ENCODE measurements around the gene CLDN11.
A peak's percentile ranks its signal among the peaks of the same experiment; 100 is the strongest.

CLDN11 gene

DNA sequence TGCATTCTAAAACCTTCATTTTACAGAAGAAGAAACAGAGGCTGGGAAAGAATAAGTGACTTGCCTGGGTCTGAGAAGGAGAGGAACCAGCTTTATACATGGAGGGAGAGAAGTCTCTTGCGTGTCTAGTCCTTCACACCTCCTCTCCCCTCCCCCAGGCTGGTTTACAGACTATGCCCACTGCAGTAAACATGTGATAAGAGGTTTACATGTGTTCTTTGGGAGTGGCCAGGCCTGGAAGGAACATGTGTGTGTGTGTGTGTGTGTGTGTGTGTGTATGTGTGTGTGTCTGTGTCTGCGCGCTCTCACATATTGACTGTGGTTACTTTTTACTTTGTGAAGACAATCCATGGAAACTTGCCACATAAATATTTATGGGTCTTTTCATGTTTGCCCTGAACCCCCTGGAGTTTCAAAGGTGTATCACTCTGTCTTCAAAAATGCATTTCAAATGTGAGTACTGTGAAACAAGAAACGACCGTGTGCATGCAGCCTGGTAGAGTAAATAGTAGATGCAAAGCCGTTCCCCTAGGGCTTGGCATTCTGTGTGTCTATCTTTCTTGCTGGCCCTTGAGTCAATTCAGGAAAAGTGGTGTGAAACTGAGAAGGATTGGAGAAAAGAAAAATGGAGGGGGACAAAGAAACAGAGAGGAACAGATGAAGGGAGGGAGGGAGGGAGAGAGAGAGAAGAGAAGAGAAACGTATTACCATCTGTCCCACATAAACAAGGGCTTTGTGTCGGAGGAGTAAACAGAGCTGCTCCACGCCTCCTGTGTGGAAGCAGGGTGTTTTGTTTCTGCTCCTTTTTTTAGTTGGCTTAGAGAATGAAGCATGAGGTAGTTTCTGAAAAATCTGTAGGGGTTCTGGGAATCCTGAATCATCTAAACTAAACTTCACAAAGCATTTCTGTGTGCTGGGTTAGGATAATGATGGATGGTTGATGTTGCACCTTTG is 51.7 kb downstream of the CLDN11 start:
- DNase-seq: peak in 7 of 14 donors; percentile 23 to 82 (median 38)

DNA sequence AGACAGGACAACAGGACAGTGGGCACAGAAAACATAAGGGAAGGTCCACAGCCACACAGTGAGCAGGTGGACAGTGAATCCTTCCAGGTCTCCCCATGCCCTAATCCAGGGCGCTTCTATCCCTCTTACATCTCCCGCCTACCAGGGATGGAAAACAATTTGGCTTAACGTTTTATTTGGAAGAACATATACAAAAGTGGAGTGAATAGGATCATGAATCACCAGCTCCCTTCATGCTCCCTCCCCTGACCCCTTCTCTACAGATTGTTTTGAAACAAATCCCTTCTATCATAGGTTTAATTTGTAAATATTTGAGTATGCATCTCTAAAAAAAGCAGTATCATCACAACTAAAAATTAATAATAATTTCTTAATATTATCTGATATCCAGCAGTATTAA is 52.5 kb downstream of the CLDN11 start:
- peak in 2 of 14 donors; percentile 35 to 63 for DNase-seq

DNA sequence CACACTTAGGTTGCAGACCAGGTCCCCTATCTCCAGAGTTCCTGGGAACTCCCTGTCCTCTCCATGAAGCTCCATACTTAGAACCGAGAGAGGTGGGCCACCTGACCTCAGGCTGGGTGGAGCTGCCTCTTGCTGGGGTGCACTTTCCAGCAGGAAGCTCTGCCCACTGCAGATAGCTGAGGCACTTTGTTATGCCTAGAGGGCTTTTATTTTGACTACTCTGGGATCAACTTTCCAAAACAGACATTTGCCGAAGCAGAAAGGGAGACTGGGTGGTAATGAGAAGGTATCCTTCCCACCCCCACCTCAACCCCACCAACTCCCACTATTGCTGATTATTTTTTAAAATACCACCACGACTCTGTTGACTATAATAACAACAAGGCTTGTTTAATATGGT is 54.7 kb downstream of the CLDN11 start:
- DNase-seq: no peak

GRCh38 chr3:170475092-170475685 is 56.5 kb downstream of the CLDN11 start:
- DNase-seq: no peak

DNA sequence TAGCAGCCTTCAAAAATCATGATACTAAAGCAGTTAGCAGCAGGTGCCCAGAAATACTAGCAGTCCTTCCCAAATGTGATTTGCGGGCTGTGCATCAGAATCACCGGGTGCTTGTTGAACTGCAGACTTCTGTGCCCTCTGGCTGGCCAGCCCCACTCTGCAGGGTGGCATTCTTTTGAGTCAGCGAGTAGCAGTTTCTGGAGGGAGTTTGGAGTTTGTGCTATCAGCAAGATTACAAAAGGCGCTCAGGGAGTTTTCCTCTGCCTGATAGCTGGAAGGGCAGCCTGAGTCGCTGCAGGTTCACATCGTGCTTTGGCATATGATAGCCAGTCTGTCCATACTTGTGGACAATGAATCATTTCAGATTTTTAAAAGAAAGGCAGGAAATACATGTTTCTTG is 57.6 kb downstream of the CLDN11 start:
- DNase-seq: peak in 5 of 14 donors; percentile 9 to 45 (median 35)

DNA sequence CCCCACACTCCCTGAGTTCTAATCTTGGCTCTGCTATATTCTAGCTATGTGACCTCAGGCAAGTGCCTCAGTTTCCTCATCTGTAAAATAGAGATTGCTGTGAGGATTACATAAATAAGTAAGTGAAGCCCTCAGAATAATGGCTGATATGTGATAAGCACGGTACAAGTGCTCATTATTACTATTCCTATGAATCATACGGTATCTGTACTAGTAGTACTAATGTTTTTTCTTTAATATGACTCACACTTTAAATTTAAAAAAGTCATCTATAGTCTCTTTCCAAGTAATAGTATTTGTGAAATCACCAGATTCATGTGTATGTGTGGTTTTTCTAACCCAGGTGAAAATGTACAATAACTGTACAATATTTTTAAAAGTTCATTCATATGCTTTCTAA is 58.7 kb downstream of the CLDN11 start:
- DNase-seq: no peak

GRCh38 chr3:170480111-170480510 is 61.4 kb downstream of the CLDN11 start:
- no peak for DNase-seq

DNA sequence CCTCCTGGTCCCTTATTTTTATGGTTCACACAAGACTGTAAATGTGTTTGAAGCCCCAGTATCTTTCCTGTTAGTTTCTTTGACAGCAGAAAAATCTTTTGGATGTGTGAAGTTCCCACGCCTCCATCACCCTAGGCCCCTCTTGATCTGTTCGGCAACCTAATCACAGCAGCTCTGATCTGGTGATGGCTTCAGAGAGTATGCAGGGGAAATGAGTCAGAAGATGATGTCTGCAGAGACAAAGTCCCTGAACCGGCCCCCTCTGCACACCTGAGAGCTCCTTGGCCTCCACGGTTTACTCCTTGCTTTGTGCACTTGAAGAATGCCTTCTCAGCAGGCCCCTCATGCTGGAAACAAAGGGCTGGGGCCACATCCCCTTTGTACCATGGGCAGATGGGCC is 63.5 kb downstream of the CLDN11 start:
- no peak for DNase-seq

DNA sequence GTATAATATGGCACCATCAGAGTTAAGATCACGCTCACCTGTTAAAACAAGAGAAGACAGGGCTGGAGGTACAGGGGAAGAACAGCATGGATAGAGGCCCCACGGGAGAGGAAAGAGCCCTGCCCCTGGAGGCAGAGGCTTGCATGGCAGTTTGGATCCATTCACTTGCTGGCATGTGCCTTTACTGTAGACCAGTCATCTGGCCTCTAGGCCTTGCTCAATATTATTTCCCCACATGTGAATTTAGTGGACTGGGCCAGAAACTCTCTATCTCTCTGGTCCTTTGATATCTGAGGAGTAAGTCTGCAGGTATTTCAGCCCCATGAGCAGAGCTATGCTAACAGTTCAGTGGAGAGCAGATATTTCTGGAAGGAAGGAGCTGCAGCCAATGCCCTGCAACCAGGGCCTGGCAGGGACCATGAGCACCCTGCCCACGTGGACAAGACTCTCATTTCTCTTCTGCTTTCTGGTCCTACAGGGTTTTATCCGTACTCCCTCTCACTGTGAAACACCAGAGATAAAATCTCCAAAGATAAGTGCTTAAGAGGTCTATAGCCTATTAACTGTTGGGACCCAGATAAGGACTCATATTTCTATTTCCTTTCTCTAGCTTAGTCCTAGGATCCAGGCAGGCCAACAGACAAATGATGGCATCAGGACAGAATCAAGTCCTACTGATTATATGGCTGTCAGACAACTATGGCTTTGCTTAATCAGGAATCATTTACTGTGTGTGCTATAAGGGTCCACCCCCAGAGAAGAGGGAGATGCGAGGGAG is 65.0 kb downstream of the CLDN11 start:
- no peak for DNase-seq

All from C1 segment of cervical spinal cord (tissue), 14 donors.